GM11168 (cell line): ENCODE results near the gene RMND5B.

Experiments used
- in situ Hi-C: fragments of 300-500 bp; cut with MboI; formaldehyde crosslinking; loops from one replicate; pipeline ENCODE4 v1.12.0; 2022; ENCODE audit warnings: low sequenced_read_pairs; ENCODE audit not compliant: unreplicated experiment

The RMND5B gene

DNA sequence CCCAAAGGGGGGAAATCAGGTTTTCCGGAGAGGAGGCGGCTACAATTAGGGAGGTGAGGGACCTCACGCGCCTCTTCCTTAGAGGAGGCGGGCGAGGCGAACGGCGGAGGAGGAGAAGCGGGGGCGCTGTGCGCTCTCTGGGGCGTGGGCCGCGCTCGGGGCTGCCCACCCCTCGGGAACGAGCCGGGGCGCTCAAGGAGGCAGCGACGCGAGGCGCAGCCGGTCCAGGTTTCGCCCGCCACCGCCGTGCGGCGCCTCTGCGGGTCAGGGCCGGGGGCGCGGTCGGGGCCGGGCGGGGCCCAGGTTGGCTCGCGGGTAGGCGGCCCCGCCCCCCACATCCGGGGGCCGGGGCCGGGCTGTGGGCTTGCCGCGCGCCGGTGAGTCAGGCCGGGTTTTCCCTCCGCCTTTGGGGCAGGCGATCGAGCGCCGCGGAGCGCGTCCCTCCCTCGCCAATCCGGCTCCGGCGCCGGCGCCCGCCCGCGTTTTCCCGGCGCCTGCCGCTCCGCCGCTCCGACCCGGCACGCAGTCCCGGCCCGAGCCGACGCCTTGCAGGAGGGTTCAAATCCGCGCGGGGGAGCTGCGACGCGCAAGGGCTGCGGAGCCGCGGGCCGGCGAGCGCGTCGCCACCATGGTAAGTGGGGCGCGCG lies 17.6 kb upstream of the RMND5B start, which contains the start of gene N4BP3:
N4BP3 (plus strand) TSS at position 392 of the 647 bp plus-strand sequence. CDS start 6,052 bp downstream, outside the sequence.
- in situ Hi-C loops, result no loop called here

- in situ Hi-C loops, result no loop called here
Measured at GRCh38 chr5:178113841-178114324, 16.9 kb upstream of the RMND5B start.

DNA sequence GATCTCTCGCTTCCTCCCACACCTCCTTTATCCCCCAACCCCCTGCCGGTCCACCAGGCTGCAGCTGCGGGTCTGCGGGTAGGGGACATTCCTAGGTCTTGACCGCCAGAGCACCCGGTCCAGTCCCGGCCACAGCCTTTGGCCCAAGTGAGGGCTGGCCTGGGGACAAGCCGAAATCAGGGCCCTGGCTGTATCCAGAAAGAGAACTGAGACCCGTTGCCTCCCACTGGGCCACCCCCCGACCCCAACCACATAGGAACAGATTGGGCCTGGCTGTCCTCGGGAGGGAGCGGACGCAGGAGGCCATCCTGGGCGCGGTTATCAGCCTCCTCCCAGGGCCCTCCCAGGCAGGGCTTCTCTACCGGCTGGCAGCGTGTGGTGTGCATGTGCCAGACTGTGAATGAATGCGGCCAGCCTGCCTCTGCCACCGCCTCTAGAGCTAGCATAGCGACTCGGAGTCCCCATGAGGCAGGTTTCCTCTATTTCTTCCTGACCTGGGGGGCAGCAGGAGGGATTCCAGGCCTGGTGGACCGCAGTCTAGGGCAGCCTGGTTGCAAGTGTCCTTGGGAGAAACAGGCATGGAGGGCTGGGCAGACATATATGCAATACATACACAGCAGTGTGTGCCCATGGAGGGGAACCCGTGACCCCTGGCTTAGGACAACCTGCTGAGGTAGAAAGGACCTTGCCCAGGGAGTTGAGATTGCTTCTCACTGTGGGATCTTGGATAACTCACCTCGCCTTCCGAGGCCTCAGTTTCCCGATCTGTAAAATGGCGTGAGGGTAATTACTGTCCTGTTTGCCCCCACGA lies 16.3 kb upstream of the RMND5B start:
- in situ Hi-C loops, result no loop called here

- in situ Hi-C loops, result no loop called here
Measured at GRCh38 chr5:178115136-178115813, 15.5 kb upstream of the RMND5B start.

GRCh38 chr5:178115814-178116142 lies 15.0 kb upstream of the RMND5B start:
- in situ Hi-C loops, result no loop called here

- in situ Hi-C loops, result no loop called here
Measured at GRCh38 chr5:178116143-178116885, 14.5 kb upstream of the RMND5B start.

DNA sequence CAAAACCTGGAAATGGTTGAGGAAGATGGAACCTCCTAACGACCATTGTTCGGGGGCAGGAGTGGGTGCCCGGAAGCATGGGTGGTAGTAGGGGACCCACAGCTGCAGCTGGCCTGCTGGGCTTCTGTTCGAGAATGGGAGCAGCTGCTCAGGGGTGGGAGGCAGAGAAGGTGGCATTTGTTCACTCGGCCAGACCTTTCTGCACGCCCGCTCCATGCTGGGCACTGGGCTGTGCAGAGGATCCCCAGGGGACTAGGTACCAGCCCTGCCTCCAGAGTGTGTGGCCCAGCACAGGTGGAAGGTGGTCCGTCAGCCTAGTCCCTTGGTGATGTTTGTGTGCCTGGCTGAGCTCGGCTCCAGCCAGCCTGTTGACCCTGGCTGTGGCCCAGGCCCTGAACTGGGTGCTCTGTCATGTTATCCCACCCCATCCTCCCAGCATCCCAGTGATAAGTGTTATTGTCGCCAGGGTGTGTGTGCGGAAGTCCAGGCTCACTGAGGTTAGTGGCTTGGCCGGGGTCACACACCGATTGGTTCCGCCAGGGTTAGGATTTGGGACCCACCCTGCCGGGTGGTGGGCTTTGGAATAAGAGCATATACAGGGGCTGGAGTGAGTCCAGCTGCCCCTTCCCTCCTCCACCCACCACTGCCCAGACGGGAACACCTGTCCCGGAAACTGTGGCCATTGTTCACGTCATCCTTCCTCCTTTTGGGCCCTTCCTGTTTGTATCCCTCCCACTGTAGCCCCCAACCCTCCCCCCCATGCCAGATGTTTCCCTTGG lies 12.7 kb upstream of the RMND5B start:
- in situ Hi-C loops, result no loop called here

DNA sequence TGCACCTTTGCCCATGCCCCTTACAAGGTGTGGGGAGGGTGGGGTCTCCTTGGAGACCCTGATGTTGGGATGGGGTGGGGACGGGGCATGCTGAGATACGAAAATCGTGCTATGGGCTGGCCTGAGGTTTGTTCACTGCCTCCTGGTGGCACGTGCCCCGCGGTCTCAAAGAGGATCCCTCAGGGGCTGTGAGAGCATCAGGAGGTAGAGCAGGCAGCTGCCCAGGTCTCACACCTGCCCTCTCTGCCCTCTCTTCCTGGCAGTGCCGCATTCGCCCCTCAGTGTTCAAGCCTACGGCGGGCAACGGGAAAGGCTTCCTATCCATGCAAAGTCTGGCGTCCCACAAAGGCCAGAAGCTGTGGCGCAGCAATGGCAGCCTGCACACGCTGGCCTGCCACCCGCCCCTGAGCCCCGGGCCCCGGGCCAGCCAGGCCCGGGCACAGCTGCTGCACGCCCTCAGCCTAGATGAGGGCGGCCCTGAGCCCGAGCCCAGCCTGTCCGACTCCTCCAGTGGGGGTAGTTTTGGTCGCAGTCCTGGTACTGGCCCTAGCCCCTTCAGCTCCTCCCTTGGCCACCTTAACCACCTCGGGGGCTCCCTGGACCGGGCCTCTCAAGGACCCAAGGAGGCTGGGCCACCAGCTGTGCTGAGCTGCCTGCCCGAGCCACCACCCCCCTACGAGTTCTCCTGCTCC lies 10.8 kb upstream of the RMND5B start:
- in situ Hi-C loops, result no loop called here

DNA sequence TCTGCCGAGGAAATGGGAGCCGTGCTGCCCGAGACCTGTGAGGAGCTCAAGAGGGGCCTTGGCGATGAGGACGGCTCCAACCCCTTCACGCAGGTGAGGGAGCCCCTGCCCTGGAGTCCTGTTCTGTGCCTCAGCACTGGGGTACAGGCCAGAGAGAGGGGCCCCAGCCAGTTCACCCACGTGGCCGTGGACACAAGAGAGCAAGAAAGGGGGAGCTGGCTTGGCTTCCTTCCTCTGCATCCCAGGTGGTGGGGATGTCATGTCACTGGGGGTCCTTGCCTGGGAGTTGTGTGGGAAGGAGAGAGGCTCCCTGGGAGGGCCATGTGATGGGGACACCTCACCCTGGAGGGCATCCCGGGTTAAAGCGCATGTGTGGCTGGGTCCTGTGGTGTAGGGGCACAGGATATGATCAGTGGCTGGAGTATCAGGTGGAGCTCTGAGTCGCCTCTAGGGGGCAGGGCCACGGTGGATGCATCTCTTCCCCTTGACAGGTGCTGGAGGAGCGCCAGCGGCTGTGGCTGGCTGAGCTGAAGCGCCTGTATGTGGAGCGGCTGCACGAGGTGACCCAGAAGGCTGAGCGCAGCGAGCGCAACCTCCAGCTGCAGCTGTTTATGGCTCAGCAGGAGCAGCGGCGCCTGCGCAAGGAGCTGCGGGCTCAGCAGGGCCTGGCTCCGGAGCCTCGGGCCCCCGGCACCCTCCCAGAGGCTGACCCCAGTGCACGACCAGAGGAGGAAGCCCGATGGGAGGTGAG lies 10.0 kb upstream of the RMND5B start:
- in situ Hi-C loops, result no loop called here

GRCh38 chr5:178121391-178122276 lies 9.2 kb upstream of the RMND5B start:
- in situ Hi-C loops, result no loop called here

DNA sequence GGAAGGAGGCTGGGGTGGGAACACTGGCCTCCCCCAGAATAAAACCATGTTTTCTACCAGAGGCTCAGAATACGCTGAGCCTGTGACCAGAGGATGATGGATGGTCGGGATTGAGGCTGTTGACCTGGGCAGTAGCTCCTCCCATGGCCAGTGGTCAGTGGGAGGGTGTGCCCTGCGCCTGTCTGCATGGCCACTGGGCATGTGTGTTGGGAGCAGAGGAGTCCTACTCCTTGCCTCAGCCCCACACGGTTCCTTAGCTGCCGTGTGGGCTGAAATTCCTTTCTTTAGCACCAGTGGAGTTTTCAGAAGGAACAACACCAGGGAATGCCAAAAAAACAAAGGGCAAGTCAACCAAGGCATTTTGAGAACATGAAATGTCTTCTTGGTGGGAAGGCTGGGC lies 8.5 kb upstream of the RMND5B start:
- in situ Hi-C loops, result no loop called here

- in situ Hi-C loops, result no loop called here
Measured at GRCh38 chr5:178123094-178123965, 7.5 kb upstream of the RMND5B start.

- in situ Hi-C loops, result no loop called here
Measured at GRCh38 chr5:178123966-178124925, 6.6 kb upstream of the RMND5B start.

DNA sequence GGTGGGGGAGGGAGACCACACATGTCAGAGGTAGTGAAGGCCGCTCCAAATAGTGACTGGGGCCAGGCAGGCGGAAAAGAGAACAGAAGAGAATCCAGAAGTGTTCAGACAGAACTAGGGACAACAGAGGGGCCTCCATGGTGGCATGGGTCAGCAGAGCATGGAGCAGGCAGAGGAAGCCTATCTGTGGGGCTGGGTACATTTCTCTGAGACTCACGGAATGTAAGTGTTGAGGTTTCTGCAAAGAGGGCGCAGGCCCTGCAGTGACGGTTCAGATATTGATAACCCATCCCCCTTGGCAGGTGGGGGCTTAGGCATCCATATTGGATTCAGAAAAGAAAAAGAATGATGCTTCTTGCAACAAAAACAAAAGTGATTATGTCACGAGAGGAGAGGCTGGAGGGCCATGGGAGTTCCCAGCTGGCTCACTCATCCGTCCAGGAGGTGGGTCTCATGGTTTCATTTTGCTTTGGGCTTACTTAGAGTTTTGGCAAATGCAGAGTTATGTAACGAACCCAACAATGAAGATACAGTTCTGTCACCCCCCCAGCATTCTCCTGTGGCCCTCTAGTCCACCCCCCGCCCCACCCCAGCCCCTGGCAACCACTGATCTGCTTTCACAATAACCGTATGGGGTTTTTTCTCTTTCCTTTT lies 5.4 kb upstream of the RMND5B start:
- in situ Hi-C loops, result no loop called here

- in situ Hi-C loops, result no loop called here
Measured at GRCh38 chr5:178126556-178126955, 4.3 kb upstream of the RMND5B start.
